ENCODE data around the gene RADIL.

The RADIL gene

GRCh38 chr7:4845740-4846142, 37.8 kb downstream of the RADIL start:
- no peak for TF ChIP-seq REST (IDR thresholded peaks at IDR 0.05; ENCODE audit: insufficient replicate concordance, low read depth)
- Histone ChIP-seq H3K27ac (replicated peaks) (no peak overlapping the region), H3K27me3 (ENCODE audit: insufficient read depth, poor library complexity, severe bottlenecking) (no peaks in the 10 kb centered on the region), H3K4me3 (replicated peaks; ENCODE audit: insufficient read depth, low read length) (no peak overlapping the region)
- peak in 1 of 2 experiments; percentile 33 for DNase-seq (ENCODE audit: low read depth in 1 of 2, low spot score in 1 of 2)

DNA sequence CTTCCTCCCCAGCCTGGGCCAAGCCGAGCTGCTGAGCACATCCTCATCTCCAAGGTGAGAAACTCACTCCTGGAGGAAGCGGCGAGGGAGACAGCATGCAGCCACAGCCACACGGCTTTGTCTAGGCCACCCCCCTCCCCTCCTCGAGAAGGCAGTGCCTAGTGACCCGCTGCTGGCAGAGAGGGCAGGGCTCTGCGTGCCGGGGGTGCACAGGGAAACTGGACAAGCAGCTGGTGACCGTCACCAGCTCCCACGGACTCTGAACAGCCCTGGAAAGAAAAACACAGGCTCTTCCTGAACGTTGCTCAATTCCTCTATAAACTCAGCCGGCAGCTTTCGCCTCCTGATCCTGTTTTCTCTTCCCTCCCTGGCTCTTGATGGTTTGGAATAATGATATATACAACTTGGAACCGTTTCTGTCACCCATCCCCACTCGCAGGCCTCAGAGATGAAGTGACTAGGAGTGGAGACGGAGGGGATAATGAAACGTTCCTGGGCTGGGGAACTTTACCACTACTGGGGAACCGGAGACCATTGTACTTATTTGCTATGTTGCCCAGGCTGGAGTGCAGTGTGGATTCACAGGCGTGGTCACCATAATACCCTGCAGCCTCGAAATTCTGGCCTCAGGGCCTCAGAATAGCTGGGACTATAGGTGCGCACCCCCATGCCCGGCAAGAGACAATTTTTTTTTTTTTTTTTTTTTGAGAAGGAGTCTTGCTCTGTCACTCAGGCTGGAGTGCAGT, 41.0 kb downstream of the RADIL start:
- Histone ChIP-seq H3K27ac (replicated peaks) (no peak overlapping the region), H3K27me3 (ENCODE audit: insufficient read depth, poor library complexity, severe bottlenecking) (no peaks in the 10 kb centered on the region), H3K4me3 (replicated peaks; ENCODE audit: insufficient read depth, low read length) (no peak overlapping the region)
- TF ChIP-seq GABPA (IDR thresholded peaks at IDR 0.05; ENCODE audit: low read depth): no peak
- TF ChIP-seq POLR2AphosphoS5 (IDR thresholded peaks at IDR 0.05; ENCODE audit: low read depth): no peak
- TF ChIP-seq REST (IDR thresholded peaks at IDR 0.05; ENCODE audit: insufficient replicate concordance, low read depth): no peak
- TF ChIP-seq CTCF (IDR thresholded peaks at IDR 0.05; ENCODE audit: insufficient read depth, low read length): no peak
- no peak for TF ChIP-seq SPI1 (IDR thresholded peaks at IDR 0.05; ENCODE audit: borderline replicate concordance, low read depth)
- DNase-seq (ENCODE audit: low read depth in 1 of 2, low spot score in 1 of 2): no peak

- no peak for DNase-seq (ENCODE audit: low read depth in 1 of 2, low spot score in 1 of 2)
- Histone ChIP-seq H3K4me3 (replicated peaks; ENCODE audit: insufficient read depth, low read length) (no peak overlapping the region), H3K27me3 (ENCODE audit: insufficient read depth, poor library complexity, severe bottlenecking) (no peaks in the 10 kb centered on the region), H3K27ac (replicated peaks) (no peak overlapping the region)
- TF ChIP-seq POLR2AphosphoS5 (IDR thresholded peaks at IDR 0.05; ENCODE audit: low read depth) (no peak), REST (IDR thresholded peaks at IDR 0.05; ENCODE audit: insufficient replicate concordance, low read depth) (no peak), SPI1 (IDR thresholded peaks at IDR 0.05; ENCODE audit: borderline replicate concordance, low read depth) (no peak), CTCF (IDR thresholded peaks at IDR 0.05; ENCODE audit: insufficient read depth, low read length) (no peak), GABPA (IDR thresholded peaks at IDR 0.05; ENCODE audit: low read depth) (no peak)
Measured at GRCh38 chr7:4841836-4842235, 41.7 kb downstream of the RADIL start.
